ENCODE data around the gene PCDHGA10. TPM values are rescaled to one million over a fixed set of nuclear protein-coding genes. Genes with fewer than 3 reads are reported as not detected.
"Not testable (repeated sequence)": the region's sequence is repeated elsewhere in the genome, so short reads cannot be mapped to it uniquely, and the experiment has no call there.

PCDHGA10 gene
- total RNA-seq, 4 donors from 2014 or later = 2.3 to 6.2 (median 4.3) TPM

GRCh38 chr5:141430332-141431113 lies 17.7 kb downstream of the PCDHGA10 start, which contains the start of gene PCDHGA12:
PCDHGA12 (plus strand) TSS chr5:141430507; CDS start chr5:141430760, 253 bp downstream.
- Histone ChIP-seq H3K36me3 (peaks cover 0 to 15% (median 6%) of the 10 kb centered on the region in 4 donors), H3K9me3 (peaks cover 32 to 100% (median 97%) of the 10 kb centered on the region in 4 donors), H3K4me3 (peak within 1 kb of the TSS; percentile 38 to 47 (median 41)), H3K27me3 (no peaks in the 10 kb centered on the region), H3K4me1 (no peaks in the 10 kb centered on the region), H3K27ac (replicated peaks in 1 of 4) (peak within 1 kb of the TSS in 2 of 4 donors; percentile 20 to 31)
- intact Hi-C loops (cut with DNase I) = no loop called here
- 21% methylated on average over 29 of the region's 33 CpGs for WGBS
- no peak for DNase-seq (ENCODE audit: extremely low spot score)
- TF ChIP-seq POLR2A (IDR thresholded peaks at IDR 0.05; ENCODE audit: low read depth) = no peak
- TF ChIP-seq POLR2AphosphoS5 (IDR thresholded peaks at IDR 0.05) = no peak
- TF ChIP-seq CTCF (IDR thresholded peaks at IDR 0.05) = peak in 2 of 3 experiments; percentile 41 to 42

GRCh38 chr5:141431286-141431685 lies 18.5 kb downstream of the PCDHGA10 start:
- 23% methylated on average over 36 of the region's 37 CpGs for WGBS
- H3K4me3 ChIP-seq = peak overlapping the region; percentile 38 to 47 (median 41)

GRCh38 chr5:141432308-141432707 lies 19.5 kb downstream of the PCDHGA10 start:
- intact Hi-C loops (cut with DNase I) = not testable (repeated sequence)
- no CpG with 5 or more reads among the region's 38 CpGs for WGBS
- peaks cover 24 to 100% (median 97%) of the 10 kb centered on the region in 4 donors for H3K9me3 ChIP-seq

More at GRCh38 chr5:141431286-141431685, 18.5 kb downstream of the PCDHGA10 start:
- TF ChIP-seq POLR2AphosphoS5 (IDR thresholded peaks at IDR 0.05) (no peak), EP300 (IDR thresholded peaks at IDR 0.05) (no peak), POLR2A (IDR thresholded peaks at IDR 0.05; ENCODE audit: low read depth) (no peak), CTCF (IDR thresholded peaks at IDR 0.05) (no peak)
- Histone ChIP-seq H3K27me3 (no peaks in the 10 kb centered on the region), H3K36me3 (peaks cover 0 to 15% (median 3%) of the 10 kb centered on the region in 4 donors), H3K27ac (replicated peaks in 1 of 4) (no peak overlapping the region), H3K9me3 (peaks cover 24 to 100% (median 97%) of the 10 kb centered on the region in 4 donors), H3K4me1 (no peaks in the 10 kb centered on the region)
- DNase-seq (ENCODE audit: extremely low spot score) = no peak
- intact Hi-C loops (cut with DNase I) = no loop called here

GRCh38 chr5:141432726-141433125 lies 19.9 kb downstream of the PCDHGA10 start:
- H3K4me3 ChIP-seq; H3K36me3 ChIP-seq; H3K27me3 ChIP-seq; H3K4me1 ChIP-seq; DNase-seq (ENCODE audit: extremely low spot score); intact Hi-C loops (cut with DNase I); H3K27ac ChIP-seq (replicated peaks in 1 of 4): not testable (repeated sequence)
- H3K9me3 ChIP-seq = peaks cover 20 to 100% (median 96%) of the 10 kb centered on the region in 4 donors
- WGBS = 25% methylated on average over 8 of the region's 29 CpGs

More at GRCh38 chr5:141432308-141432707, 19.5 kb downstream of the PCDHGA10 start:
- not testable (repeated sequence) for H3K27ac ChIP-seq (replicated peaks in 1 of 4); H3K4me3 ChIP-seq; H3K36me3 ChIP-seq; DNase-seq (ENCODE audit: extremely low spot score); H3K27me3 ChIP-seq; H3K4me1 ChIP-seq

- Histone ChIP-seq H3K36me3 (peaks cover 0 to 4% (median 0%) of the 10 kb centered on the region in 4 donors), H3K27ac (replicated peaks in 1 of 4) (no peak overlapping the region), H3K9me3 (peaks cover 13 to 97% (median 94%) of the 10 kb centered on the region in 4 donors), H3K4me3 (no peak overlapping the region), H3K27me3 (no peaks in the 10 kb centered on the region), H3K4me1 (no peaks in the 10 kb centered on the region)
- TF ChIP-seq CTCF (IDR thresholded peaks at IDR 0.05) = no peak
- TF ChIP-seq POLR2AphosphoS5 (IDR thresholded peaks at IDR 0.05) = no peak
- no peak for TF ChIP-seq POLR2A (IDR thresholded peaks at IDR 0.05; ENCODE audit: low read depth)
- no peak for TF ChIP-seq EP300 (IDR thresholded peaks at IDR 0.05)
- intact Hi-C loops (cut with DNase I) = no loop called here
- 52% methylated on average over 2 of the region's 2 CpGs for WGBS
- DNase-seq (ENCODE audit: extremely low spot score) = no peak
Measured at GRCh38 chr5:141434006-141434405, 21.2 kb downstream of the PCDHGA10 start.

Data from esophagus muscularis mucosa (tissue), 4 donors.